HCT116 (cell line): Measurements from ENCODE around the gene RPTOR. TPM values are rescaled to one million over a fixed set of nuclear protein-coding genes. Genes with fewer than 3 reads are reported as not detected.

Source experiments
- ATAC-seq: fragments of 200-7000 bp; cut with Tn5 transposase; 2 replicates; pipeline ENCODE4 v1.9.1; 2020; ENCODE audit warnings: mild to moderate bottlenecking, moderate library complexity
- BruUV-seq: library from RNA; stranded (reverse); fragments of 400-500 nt; replicated peaks from 2 replicates; lab custom pipeline; 2021; lab: Mats Ljungman, UMichigan
- CTCF ChIA-PET: fragments of 300-600 bp; sonication (Branson Sonifier 250); formaldehyde crosslinking; loops from one replicate; lab custom pipeline; 2021; ENCODE audit warnings: antibody characterized with exemption; lab: Charles Lee
- POLR2A ChIA-PET: fragments of 300-600, 350-600 bp; sonication (Branson Sonifier 250); formaldehyde crosslinking; loops from one replicate; lab custom pipeline; 2021; ENCODE audit warnings: antibody characterized with exemption; lab: Charles Lee
- RAD21 ChIA-PET, 2 experiments: fragments of 300-600 bp; sonication (Branson Sonifier 250); formaldehyde crosslinking; loops; one replicate each; lab custom pipeline; 2023; ENCODE audit warnings: low total read pairs in 2 of 2; ENCODE audit not compliant: uncharacterized antibody in 2 of 2, unreplicated experiment in 2 of 2, low non-redundant PET in 1 of 2; lab: Charles Lee
- DNase-seq: peaks from one replicate; pipeline ENCODE4 v3.0.0-alpha.2; 2010; ENCODE audit warnings: low read depth, low spot score
- H2AFZ ChIP-seq: fragments of 200-600 bp; shearing (Covaris generic), sonication (generic); 2 replicates; pipeline ENCODE4 v1.6.1; 2017; ENCODE audit warnings: low read depth, mixed run types, mixed read lengths, antibody characterized with exemption, low read length; ENCODE audit not compliant: poor library complexity, severe bottlenecking
- H3K27ac ChIP-seq: 2 replicates; pipeline ENCODE4 v1.5.1; 2012; ENCODE audit warnings: low read depth, low read length
- H3K27me3 ChIP-seq: fragments of 200-600 bp; sonication (generic); 2 replicates; pipeline ENCODE4 v1.6.1; 2016; ENCODE audit warnings: mixed run types, low read length, mixed read lengths; ENCODE audit not compliant: insufficient read depth
- H3K36me3 ChIP-seq, 2 experiments: fragments of 200-500 bp in 1 of 2; fragments of 200-600 bp in 1 of 2; sonication (Bioruptor generic) in 1 of 2; sonication (generic) in 1 of 2; 2 replicates each; pipeline versions ENCODE4 v1.5.1 to v1.6.1; 2014 to 2016; ENCODE audit warnings: low read length in 2 of 2, inconsistent platforms in 1 of 2, mixed read lengths in 1 of 2, mixed run types in 1 of 2; ENCODE audit not compliant: insufficient read depth in 2 of 2, control insufficient read depth in 1 of 2
- H3K4me1 ChIP-seq, 2 experiments: fragments of 200-600 bp in 1 of 2; sonication (generic) in 1 of 2; 2 replicates each; pipeline versions ENCODE4 v1.5.1 to v1.6.1; 2012 to 2017; ENCODE audit warnings: low read length in 2 of 2, inconsistent platforms in 1 of 2, mild to moderate bottlenecking in 1 of 2, mixed read lengths in 1 of 2, mixed run types in 1 of 2, moderate library complexity in 1 of 2; ENCODE audit not compliant: insufficient read depth in 2 of 2, control insufficient read depth in 1 of 2
- H3K4me2 ChIP-seq: fragments of 200-600 bp; sonication (generic); 2 replicates; pipeline ENCODE4 v1.6.1; 2017; ENCODE audit warnings: mixed run types, low read length, mixed read lengths
- H3K4me3 ChIP-seq, 2 experiments: fragments of 200-600 bp in 1 of 2; sonication (generic) in 1 of 2; replicated peaks in 1 of 2; 2 replicates each; pipeline ENCODE4 v1.5.1; 2011 to 2016; ENCODE audit warnings: low read length in 2 of 2, control low read depth in 1 of 2, low read depth in 1 of 2, mild to moderate bottlenecking in 1 of 2, mixed read lengths in 1 of 2, mixed run types in 1 of 2
- H3K79me2 ChIP-seq: fragments of 200-600 bp; sonication (generic); 2 replicates; pipeline ENCODE4 v1.6.1; 2017; ENCODE audit warnings: mild to moderate bottlenecking, mixed run types, low read length, moderate library complexity, mixed read lengths; ENCODE audit not compliant: insufficient read depth
- H3K9ac ChIP-seq: fragments of 200-600 bp; sonication (generic); 2 replicates; pipeline ENCODE4 v1.6.1; 2016; ENCODE audit warnings: low read length, mixed read lengths
- H3K9me2 ChIP-seq: fragments of 200-600 bp; sonication (generic), shearing (Covaris generic); 2 replicates; pipeline ENCODE4 v1.6.1; 2017; ENCODE audit warnings: mixed run types, mild to moderate bottlenecking, moderate library complexity; ENCODE audit not compliant: insufficient read depth
- H3K9me3 ChIP-seq, 2 experiments: fragments of 200-500 bp in 1 of 2; fragments of 200-600 bp in 1 of 2; sonication (Bioruptor generic) in 1 of 2; sonication (generic) in 1 of 2; 2 replicates each; pipeline ENCODE4 v1.6.1; 2014 to 2017; ENCODE audit warnings: low read length in 2 of 2, mixed read lengths in 2 of 2, inconsistent platforms in 1 of 2, low read depth in 1 of 2, mild to moderate bottlenecking in 1 of 2, mixed run types in 1 of 2, moderate library complexity in 1 of 2; ENCODE audit not compliant: control insufficient read depth in 1 of 2, insufficient read depth in 1 of 2
- H4K20me1 ChIP-seq: fragments of 200-600 bp; sonication (generic), shearing (Covaris generic); 2 replicates; pipeline ENCODE4 v1.6.1; 2017; ENCODE audit warnings: mixed run types, mild to moderate bottlenecking, moderate library complexity; ENCODE audit not compliant: insufficient read depth
- CBX3 ChIP-seq: IDR thresholded peaks from 2 replicates; pipeline ENCODE4 v1.6.1; 2012; ENCODE audit warnings: low read depth
- EZH2 ChIP-seq: fragments of 200-600 bp; sonication (generic); IDR thresholded peaks from 2 replicates; pipeline ENCODE4 v1.6.1; 2017; ENCODE audit warnings: antibody characterized with exemption, mixed run types
- JUND ChIP-seq: IDR thresholded peaks from 2 replicates; pipeline ENCODE4 v1.6.1; 2012
- POLR2AphosphoS5 ChIP-seq: IDR thresholded peaks from 2 replicates; pipeline ENCODE4 v1.6.1; 2011; ENCODE audit warnings: mild to moderate bottlenecking, low read depth, low read length, moderate library complexity
- RAD21 ChIP-seq: IDR thresholded peaks from 2 replicates; pipeline ENCODE4 v1.6.1; 2012; ENCODE audit warnings: low read depth, mild to moderate bottlenecking
- SP1 ChIP-seq: IDR thresholded peaks from 2 replicates; pipeline ENCODE4 v1.6.1; 2012; ENCODE audit warnings: low read depth
- SRF ChIP-seq: IDR thresholded peaks from 2 replicates; pipeline ENCODE4 v1.6.1; 2012; ENCODE audit warnings: low read depth
- TCF7L2 ChIP-seq: IDR thresholded peaks from 2 replicates; pipeline ENCODE4 v1.7.0; 2011; ENCODE audit warnings: borderline replicate concordance, inconsistent platforms; ENCODE audit not compliant: insufficient read depth, insufficient read length; ENCODE audit errors: extremely low read depth
- ZNF274 ChIP-seq: fragments of 200-500 bp; sonication (Bioruptor generic); IDR thresholded peaks from 2 replicates; pipeline ENCODE4 v1.6.1; 2014; ENCODE audit warnings: mild to moderate bottlenecking, low read depth, low read length, inconsistent platforms
- intact Hi-C: fragments of 100-400 bp; cut with micrococcal nuclease; formaldehyde crosslinking; loops from 2 replicates; pipeline ENCODE4 v1.10.0; 2022
- total RNA-seq: library from RNA; stranded (reverse); gene quantifications from one replicate; pipeline ENCODE4 v1.2.1, GENCODE V29; 2021; ENCODE audit not compliant: unreplicated experiment
- TF ChIP-seq, protein P1 (sequence below): IDR thresholded peaks from 2 replicates; pipeline ENCODE4 v1.6.1; 2012
- TF ChIP-seq, protein P2 (sequence below): IDR thresholded peaks from 2 replicates; pipeline ENCODE4 v1.6.1; 2012; ENCODE audit warnings: low read depth
- TF ChIP-seq, protein P3 (sequence below), 3 experiments: fragments of 200-600 bp in 1 of 3; sonication (generic) in 1 of 3; IDR thresholded peaks in 2 of 3; conservative IDR thresholded peaks in 1 of 3; 2 replicates each; pipeline ENCODE4 v1.5.1; 2012 to 2017; ENCODE audit warnings: low read depth in 2 of 3, low read length in 2 of 3, antibody characterized with exemption in 1 of 3, borderline replicate concordance in 1 of 3, control low read depth in 1 of 3, mild to moderate bottlenecking in 1 of 3, mixed read lengths in 1 of 3, mixed run types in 1 of 3, moderate library complexity in 1 of 3; ENCODE audit not compliant: insufficient read depth in 1 of 3
- TF ChIP-seq, protein P4 (sequence below): IDR thresholded peaks from 2 replicates; pipeline ENCODE4 v1.6.1; 2011; ENCODE audit warnings: mild to moderate bottlenecking, low read length, moderate library complexity; ENCODE audit not compliant: insufficient replicate concordance; ENCODE audit errors: extremely low read depth

RPTOR gene
- total RNA-seq, 1 experiment from 2014 or later: 69.5 TPM

DNA sequence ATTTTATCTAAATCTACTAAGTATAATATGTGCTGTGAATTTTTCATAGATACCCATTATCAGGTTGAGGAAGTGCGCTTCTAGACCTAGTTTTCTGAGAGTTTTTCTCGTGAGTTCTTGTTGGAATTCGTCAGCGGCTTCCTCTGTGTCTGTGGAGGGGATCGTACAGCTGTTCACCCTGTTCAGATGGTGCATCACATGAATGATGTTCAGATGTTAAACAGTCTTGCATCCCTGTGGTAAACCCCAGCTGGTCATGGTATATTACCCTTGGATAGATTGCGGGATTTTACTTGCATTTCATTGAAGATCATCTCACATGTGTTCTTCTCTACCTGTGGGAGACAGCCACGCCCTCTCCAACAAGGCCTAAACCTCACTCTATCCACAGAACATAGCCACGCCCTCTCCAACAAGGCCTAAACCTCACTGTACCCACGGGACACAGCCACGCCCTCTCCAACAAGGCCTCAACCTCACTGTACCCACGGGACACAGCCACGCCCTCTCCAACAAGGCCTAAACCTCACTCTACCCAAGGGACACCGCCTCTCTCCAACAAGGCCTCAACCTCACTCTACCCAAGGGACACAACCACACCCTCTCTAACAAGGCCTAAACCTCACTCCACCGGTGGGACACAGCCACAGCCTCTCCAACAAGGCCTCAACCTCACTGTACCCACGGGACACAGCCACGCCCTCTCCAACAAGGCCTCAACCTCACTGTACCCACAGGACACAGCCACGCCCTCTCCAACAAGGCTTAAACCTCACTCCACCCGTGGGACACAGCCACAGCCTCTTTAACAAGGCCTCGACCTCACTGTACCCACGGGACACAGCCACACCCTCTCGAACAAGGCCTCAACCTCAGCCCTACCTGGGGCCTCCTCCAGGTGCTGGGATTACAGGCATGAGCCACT lies 266.8 kb downstream of the RPTOR start:
- DNase-seq (no peak), ATAC-seq (no peak)
- peaks cover 4% of the 10 kb centered on the region; the same call in 1 of the 2 replicates for H3K79me2 ChIP-seq
- no peak overlapping the region for H3K4me2 ChIP-seq
- H3K4me3 ChIP-seq: no peak overlapping the region
- no peak overlapping the region for H3K27ac ChIP-seq
- no peak overlapping the region for H2AFZ ChIP-seq
- BruUV-seq: no TSS peak
- H3K9me3 ChIP-seq: peaks cover 0 to 9% of the 10 kb centered on the region in 2 experiments; a peak in 3 of 4 replicates
- peaks cover 0 to 4% of the 10 kb centered on the region in 2 experiments; a peak in 1 of 4 replicates for H3K36me3 ChIP-seq
- no peak overlapping the region for H3K9ac ChIP-seq
- ChIA-PET RAD21 (no interaction called here), POLR2A (no interaction called here), CTCF (no interaction called here)
- H4K20me1 ChIP-seq: no peaks in the 10 kb centered on the region
- no peaks in the 10 kb centered on the region for H3K9me2 ChIP-seq
- H3K4me1 ChIP-seq: peaks cover 0 to 9% of the 10 kb centered on the region in 2 experiments; a peak in 1 of 4 replicates
- TF ChIP-seq ZNF274: no peak
- no peak for TF ChIP-seq CBX3
- TF ChIP-seq, protein P1, sequence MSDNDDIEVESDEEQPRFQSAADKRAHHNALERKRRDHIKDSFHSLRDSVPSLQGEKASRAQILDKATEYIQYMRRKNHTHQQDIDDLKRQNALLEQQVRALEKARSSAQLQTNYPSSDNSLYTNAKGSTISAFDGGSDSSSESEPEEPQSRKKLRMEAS: no peak
- TF ChIP-seq RAD21: no peak
- TF ChIP-seq, protein P2, sequence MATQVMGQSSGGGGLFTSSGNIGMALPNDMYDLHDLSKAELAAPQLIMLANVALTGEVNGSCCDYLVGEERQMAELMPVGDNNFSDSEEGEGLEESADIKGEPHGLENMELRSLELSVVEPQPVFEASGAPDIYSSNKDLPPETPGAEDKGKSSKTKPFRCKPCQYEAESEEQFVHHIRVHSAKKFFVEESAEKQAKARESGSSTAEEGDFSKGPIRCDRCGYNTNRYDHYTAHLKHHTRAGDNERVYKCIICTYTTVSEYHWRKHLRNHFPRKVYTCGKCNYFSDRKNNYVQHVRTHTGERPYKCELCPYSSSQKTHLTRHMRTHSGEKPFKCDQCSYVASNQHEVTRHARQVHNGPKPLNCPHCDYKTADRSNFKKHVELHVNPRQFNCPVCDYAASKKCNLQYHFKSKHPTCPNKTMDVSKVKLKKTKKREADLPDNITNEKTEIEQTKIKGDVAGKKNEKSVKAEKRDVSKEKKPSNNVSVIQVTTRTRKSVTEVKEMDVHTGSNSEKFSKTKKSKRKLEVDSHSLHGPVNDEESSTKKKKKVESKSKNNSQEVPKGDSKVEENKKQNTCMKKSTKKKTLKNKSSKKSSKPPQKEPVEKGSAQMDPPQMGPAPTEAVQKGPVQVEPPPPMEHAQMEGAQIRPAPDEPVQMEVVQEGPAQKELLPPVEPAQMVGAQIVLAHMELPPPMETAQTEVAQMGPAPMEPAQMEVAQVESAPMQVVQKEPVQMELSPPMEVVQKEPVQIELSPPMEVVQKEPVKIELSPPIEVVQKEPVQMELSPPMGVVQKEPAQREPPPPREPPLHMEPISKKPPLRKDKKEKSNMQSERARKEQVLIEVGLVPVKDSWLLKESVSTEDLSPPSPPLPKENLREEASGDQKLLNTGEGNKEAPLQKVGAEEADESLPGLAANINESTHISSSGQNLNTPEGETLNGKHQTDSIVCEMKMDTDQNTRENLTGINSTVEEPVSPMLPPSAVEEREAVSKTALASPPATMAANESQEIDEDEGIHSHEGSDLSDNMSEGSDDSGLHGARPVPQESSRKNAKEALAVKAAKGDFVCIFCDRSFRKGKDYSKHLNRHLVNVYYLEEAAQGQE: no peak
- TF ChIP-seq, protein P3, sequence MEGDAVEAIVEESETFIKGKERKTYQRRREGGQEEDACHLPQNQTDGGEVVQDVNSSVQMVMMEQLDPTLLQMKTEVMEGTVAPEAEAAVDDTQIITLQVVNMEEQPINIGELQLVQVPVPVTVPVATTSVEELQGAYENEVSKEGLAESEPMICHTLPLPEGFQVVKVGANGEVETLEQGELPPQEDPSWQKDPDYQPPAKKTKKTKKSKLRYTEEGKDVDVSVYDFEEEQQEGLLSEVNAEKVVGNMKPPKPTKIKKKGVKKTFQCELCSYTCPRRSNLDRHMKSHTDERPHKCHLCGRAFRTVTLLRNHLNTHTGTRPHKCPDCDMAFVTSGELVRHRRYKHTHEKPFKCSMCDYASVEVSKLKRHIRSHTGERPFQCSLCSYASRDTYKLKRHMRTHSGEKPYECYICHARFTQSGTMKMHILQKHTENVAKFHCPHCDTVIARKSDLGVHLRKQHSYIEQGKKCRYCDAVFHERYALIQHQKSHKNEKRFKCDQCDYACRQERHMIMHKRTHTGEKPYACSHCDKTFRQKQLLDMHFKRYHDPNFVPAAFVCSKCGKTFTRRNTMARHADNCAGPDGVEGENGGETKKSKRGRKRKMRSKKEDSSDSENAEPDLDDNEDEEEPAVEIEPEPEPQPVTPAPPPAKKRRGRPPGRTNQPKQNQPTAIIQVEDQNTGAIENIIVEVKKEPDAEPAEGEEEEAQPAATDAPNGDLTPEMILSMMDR (IDR thresholded peaks at IDR 0.05 in 2 of 3, conservative IDR thresholded peaks at IDR 0.05 in 1 of 3; ENCODE audit: borderline replicate concordance in 1 of 3, insufficient read depth in 1 of 3, low read depth in 2 of 3, low read length in 2 of 3): no peak
- TF ChIP-seq, protein P4, sequence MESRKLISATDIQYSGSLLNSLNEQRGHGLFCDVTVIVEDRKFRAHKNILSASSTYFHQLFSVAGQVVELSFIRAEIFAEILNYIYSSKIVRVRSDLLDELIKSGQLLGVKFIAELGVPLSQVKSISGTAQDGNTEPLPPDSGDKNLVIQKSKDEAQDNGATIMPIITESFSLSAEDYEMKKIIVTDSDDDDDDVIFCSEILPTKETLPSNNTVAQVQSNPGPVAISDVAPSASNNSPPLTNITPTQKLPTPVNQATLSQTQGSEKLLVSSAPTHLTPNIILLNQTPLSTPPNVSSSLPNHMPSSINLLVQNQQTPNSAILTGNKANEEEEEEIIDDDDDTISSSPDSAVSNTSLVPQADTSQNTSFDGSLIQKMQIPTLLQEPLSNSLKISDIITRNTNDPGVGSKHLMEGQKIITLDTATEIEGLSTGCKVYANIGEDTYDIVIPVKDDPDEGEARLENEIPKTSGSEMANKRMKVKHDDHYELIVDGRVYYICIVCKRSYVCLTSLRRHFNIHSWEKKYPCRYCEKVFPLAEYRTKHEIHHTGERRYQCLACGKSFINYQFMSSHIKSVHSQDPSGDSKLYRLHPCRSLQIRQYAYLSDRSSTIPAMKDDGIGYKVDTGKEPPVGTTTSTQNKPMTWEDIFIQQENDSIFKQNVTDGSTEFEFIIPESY: no peak
- TF ChIP-seq TCF7L2: no peak
- no peak for TF ChIP-seq SRF
- no peak for TF ChIP-seq JUND
- no peak for TF ChIP-seq POLR2AphosphoS5
- TF ChIP-seq EZH2: no peak
- TF ChIP-seq SP1: no peak
- H3K27me3 ChIP-seq: no peaks in the 10 kb centered on the region
- intact Hi-C loops: no loop called here
